ENCODE data around the gene FETUB. TPM values are rescaled to one million over a fixed set of nuclear protein-coding genes. Genes with fewer than 3 reads are reported as not detected.

The FETUB gene, protein sequence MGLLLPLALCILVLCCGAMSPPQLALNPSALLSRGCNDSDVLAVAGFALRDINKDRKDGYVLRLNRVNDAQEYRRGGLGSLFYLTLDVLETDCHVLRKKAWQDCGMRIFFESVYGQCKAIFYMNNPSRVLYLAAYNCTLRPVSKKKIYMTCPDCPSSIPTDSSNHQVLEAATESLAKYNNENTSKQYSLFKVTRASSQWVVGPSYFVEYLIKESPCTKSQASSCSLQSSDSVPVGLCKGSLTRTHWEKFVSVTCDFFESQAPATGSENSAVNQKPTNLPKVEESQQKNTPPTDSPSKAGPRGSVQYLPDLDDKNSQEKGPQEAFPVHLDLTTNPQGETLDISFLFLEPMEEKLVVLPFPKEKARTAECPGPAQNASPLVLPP
- total RNA-seq, result under 1 TPM in 4 of 10 donors, not detected in 6; 0.21 to 0.42 (median 0.30) TPM
- polyA plus RNA-seq, result not detected
- long read RNA-seq, donor 1, result 0 reads
- long read RNA-seq, donor 2, result 0 reads
- long read RNA-seq, donor 3, result 0 reads

DNA sequence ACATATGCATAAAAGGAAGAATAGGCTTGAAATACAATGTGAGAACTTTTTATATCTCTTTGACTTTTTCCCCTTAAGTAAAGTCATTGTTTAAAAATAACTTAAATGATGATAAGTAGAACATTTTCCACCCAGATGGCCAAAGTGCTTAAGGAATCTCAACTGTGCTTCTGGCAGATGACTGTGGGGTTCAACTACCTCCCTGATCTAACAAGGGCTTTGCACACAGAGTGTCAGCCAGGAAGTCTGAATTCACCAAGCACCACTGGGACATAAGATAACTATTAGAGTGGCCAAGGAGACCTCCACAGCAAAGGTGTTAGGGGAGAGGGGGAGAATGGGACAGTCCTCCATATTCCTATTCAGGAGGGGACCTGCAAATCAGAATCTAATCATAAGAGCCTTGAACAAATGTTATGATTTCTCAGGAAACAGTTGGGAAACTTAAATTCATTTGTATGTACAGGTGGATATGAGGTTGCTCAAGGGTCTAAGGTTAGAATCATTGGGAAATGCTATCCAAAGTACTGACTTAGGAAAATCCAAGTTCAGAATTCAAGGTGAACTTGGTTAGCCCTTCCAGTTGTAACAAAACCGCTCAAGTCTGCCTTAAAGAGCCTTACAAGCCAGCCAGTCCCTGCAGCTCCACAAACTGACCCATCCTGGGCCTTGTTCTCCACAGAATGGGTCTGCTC, at the start of gene FETUB:
TSS of gene FETUB (plus strand) at position 622 of the 695 bp plus-strand sequence. CDS start at position 684, 62 bp downstream.
- WGBS, 2 donors, result 80 to 83% methylated on average over 1 of the region's 1 CpG
- H3K27ac ChIP-seq, result no peak within 1 kb of the TSS
- peaks cover 0 to 3% (median 0%) of the 10 kb centered on the region in 7 donors for H3K27me3 ChIP-seq
- ATAC-seq (peak in 6 of 8 donors; percentile 44 to 74 (median 62)), DNase-seq (no peak)
- H3K4me1 ChIP-seq, result peaks cover 0 to 19% (median 7%) of the 10 kb centered on the region in 9 donors
- H3K36me3 ChIP-seq, result no peaks in the 10 kb centered on the region
- no peak within 1 kb of the TSS for H3K4me3 ChIP-seq
- intact Hi-C loops (cut with DNase I), result loop anchor here in 1 of 10 donors (10.0 kb wide), 1 partner anchor 505 kb away; no protein-coding TSS in a partner anchor
- TF ChIP-seq, protein P1, sequence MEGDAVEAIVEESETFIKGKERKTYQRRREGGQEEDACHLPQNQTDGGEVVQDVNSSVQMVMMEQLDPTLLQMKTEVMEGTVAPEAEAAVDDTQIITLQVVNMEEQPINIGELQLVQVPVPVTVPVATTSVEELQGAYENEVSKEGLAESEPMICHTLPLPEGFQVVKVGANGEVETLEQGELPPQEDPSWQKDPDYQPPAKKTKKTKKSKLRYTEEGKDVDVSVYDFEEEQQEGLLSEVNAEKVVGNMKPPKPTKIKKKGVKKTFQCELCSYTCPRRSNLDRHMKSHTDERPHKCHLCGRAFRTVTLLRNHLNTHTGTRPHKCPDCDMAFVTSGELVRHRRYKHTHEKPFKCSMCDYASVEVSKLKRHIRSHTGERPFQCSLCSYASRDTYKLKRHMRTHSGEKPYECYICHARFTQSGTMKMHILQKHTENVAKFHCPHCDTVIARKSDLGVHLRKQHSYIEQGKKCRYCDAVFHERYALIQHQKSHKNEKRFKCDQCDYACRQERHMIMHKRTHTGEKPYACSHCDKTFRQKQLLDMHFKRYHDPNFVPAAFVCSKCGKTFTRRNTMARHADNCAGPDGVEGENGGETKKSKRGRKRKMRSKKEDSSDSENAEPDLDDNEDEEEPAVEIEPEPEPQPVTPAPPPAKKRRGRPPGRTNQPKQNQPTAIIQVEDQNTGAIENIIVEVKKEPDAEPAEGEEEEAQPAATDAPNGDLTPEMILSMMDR (IDR thresholded peaks at IDR 0.05), result no peak
- H3K9me3 ChIP-seq, result peaks cover 0 to 6% (median 0%) of the 10 kb centered on the region in 11 donors

- H3K36me3 ChIP-seq, result peaks cover 0 to 13% (median 5%) of the 10 kb centered on the region in 9 donors
- H3K4me3 ChIP-seq, result no peak overlapping the region
- no peak overlapping the region for H3K27ac ChIP-seq
- no peak for ATAC-seq
- H3K9me3 ChIP-seq, result no peaks in the 10 kb centered on the region
- intact Hi-C loops (cut with DNase I), result no loop called here
- TF ChIP-seq, protein P1 (IDR thresholded peaks at IDR 0.05), result no peak
- 71 to 74% methylated on average over 7 of the region's 7 CpGs for WGBS, 2 donors
- H3K4me1 ChIP-seq, result peaks cover 0 to 6% (median 0%) of the 10 kb centered on the region in 9 donors
- no peak for DNase-seq
- H3K27me3 ChIP-seq, result no peaks in the 10 kb centered on the region
Measured at GRCh38 chr3:186590580-186591295, 49.5 kb upstream of the FETUB start.

DNA sequence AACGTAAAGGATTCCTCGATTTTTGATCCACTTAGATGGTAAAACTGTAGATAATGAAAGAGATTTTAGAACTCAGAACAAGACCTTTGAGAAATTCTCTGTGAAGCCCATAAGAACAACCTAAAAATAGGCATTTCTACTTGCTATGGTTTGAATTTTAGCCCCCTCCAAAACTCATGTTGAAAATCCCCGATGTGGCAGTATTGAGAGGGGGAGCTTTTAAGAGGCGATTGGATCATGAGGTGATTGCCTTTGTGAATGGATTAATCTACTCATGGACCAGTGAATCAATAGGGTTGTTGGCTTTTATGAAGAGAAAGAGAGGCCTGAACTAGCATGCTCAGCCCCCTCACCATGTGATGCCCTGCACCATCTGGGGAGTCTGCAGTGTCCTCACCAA, 47.5 kb upstream of the FETUB start:
- TF ChIP-seq, protein P1 (IDR thresholded peaks at IDR 0.05), result no peak
- H3K4me1 ChIP-seq, result peaks cover 0 to 6% (median 0%) of the 10 kb centered on the region in 9 donors
- H3K36me3 ChIP-seq, result peaks cover 0 to 2% (median 0%) of the 10 kb centered on the region in 9 donors
- WGBS, 2 donors, result 91 to 93% methylated on average over 4 of the region's 4 CpGs
- no peaks in the 10 kb centered on the region for H3K9me3 ChIP-seq
- no peak overlapping the region for H3K27ac ChIP-seq
- no peaks in the 10 kb centered on the region for H3K27me3 ChIP-seq
- H3K4me3 ChIP-seq, result no peak overlapping the region
- intact Hi-C loops (cut with DNase I), result no loop called here
- DNase-seq, result no peak
- no peak for ATAC-seq

- peaks cover 0 to 10% (median 0%) of the 10 kb centered on the region in 9 donors for H3K4me1 ChIP-seq
- TF ChIP-seq, protein P1 (IDR thresholded peaks at IDR 0.05), result no peak
- intact Hi-C loops (cut with DNase I), result no loop called here
- no peaks in the 10 kb centered on the region for H3K27me3 ChIP-seq
- no peaks in the 10 kb centered on the region for H3K9me3 ChIP-seq
- H3K4me3 ChIP-seq, result no peak overlapping the region
- no peak for ATAC-seq
- no peak overlapping the region for H3K27ac ChIP-seq
- DNase-seq, result no peak
- no peaks in the 10 kb centered on the region for H3K36me3 ChIP-seq
- WGBS, 2 donors, result 91 to 92% methylated on average over 3 of the region's 3 CpGs
Measured at GRCh38 chr3:186593862-186594261, 46.3 kb upstream of the FETUB start.

All from heart right ventricle (tissue), 16 donors.